MCF 10A (cell line): Measurements from ENCODE around the gene PSMD7. TPM values are rescaled to one million over a fixed set of nuclear protein-coding genes. Genes with fewer than 3 reads are reported as not detected.

ENCODE experiments used
- BruUV-seq: library from RNA; stranded (reverse); fragments of 400-500 nt; replicated peaks from 2 replicates; lab custom pipeline; 2021; lab: Mats Ljungman, UMichigan
- CTCF ChIA-PET: fragments of 300-600 bp; sonication (Branson Sonifier 250); formaldehyde crosslinking; extraction: SDS; loops from one replicate; lab custom pipeline; 2021; ENCODE audit warnings: antibody characterized with exemption, inconsistent platforms; lab: Yijun Ruan, JAX
- POLR2A ChIA-PET: fragments of 300-600, 350-650 bp; sonication (Branson Sonifier 250); formaldehyde crosslinking; extraction: SDS; loops from one replicate; lab custom pipeline; 2020; ENCODE audit warnings: antibody characterized with exemption, inconsistent platforms; lab: Yijun Ruan, JAX
- DNase-seq: peaks from one replicate; pipeline ENCODE4 v3.0.0-alpha.2; 2018; ENCODE audit not compliant: unreplicated experiment
- H3K27ac Mint-ChIP-seq: one replicate; pipeline ENCODE4 v1.8.0; 2022; ENCODE audit warnings: mild to moderate bottlenecking, low read depth, mixed read lengths; ENCODE audit not compliant: unreplicated experiment
- H3K27me3 Mint-ChIP-seq: one replicate; pipeline ENCODE4 v1.8.0; 2022; ENCODE audit warnings: mixed read lengths; ENCODE audit not compliant: insufficient read depth, unreplicated experiment
- H3K36me3 Mint-ChIP-seq: one replicate; pipeline ENCODE4 v1.8.0; 2022; ENCODE audit warnings: mild to moderate bottlenecking, moderate library complexity, mixed read lengths; ENCODE audit not compliant: insufficient read depth, unreplicated experiment
- H3K4me1 Mint-ChIP-seq: one replicate; pipeline ENCODE4 v1.8.0; 2022; ENCODE audit warnings: mixed read lengths; ENCODE audit not compliant: insufficient read depth, unreplicated experiment
- H3K4me3 Mint-ChIP-seq: one replicate; pipeline ENCODE4 v1.8.0; 2022; ENCODE audit warnings: mild to moderate bottlenecking, moderate library complexity, mixed read lengths; ENCODE audit not compliant: unreplicated experiment
- H3K9me3 Mint-ChIP-seq: one replicate; pipeline ENCODE4 v1.8.0; 2022; ENCODE audit warnings: mixed read lengths; ENCODE audit not compliant: unreplicated experiment
- CTCF ChIP-seq: fragments of 200-600 bp; IDR thresholded peaks from one replicate; pipeline ENCODE4 v1.8.0; 2022; ENCODE audit warnings: antibody characterized with exemption, mild to moderate bottlenecking; ENCODE audit not compliant: unreplicated experiment
- intact Hi-C: fragments of 100-400 bp; cut with micrococcal nuclease; formaldehyde crosslinking; loops from 2 replicates; pipeline ENCODE4 v1.14.1; 2022
- total RNA-seq: library from RNA; stranded (reverse); gene quantifications from 2 replicates; pipeline ENCODE4 v1.2.3, GENCODE V29; 2022

The PSMD7 gene
- total RNA-seq, 1 experiment from 2014 or later: 141 TPM

GRCh38 chr16:74268372-74268782 is 28.2 kb upstream of the PSMD7 start:
- H3K4me3 Mint-ChIP-seq: no peak overlapping the region
- TF ChIP-seq CTCF: no peak

GRCh38 chr16:74271872-74272271 is 24.7 kb upstream of the PSMD7 start:
- TF ChIP-seq CTCF: no peak
- intact Hi-C loops: loop anchor here (10.0 kb wide), 1 partner anchor 317 kb away; no protein-coding TSS in a partner anchor
- no peak overlapping the region for H3K4me3 Mint-ChIP-seq
- H3K9me3 Mint-ChIP-seq: no peaks in the 10 kb centered on the region
- CTCF ChIA-PET: interaction anchor here (0.7 to 7.2 kb wide), 7 partner anchors 33 to 323 kb away, joined by 3 to 48 read pairs (median 5); no protein-coding TSS in a partner anchor
- H3K36me3 Mint-ChIP-seq: no peaks in the 10 kb centered on the region
- H3K27ac Mint-ChIP-seq: no peak overlapping the region
- H3K4me1 Mint-ChIP-seq: no peaks in the 10 kb centered on the region
- POLR2A ChIA-PET: no interaction called here
- peaks cover 79% of the 10 kb centered on the region for H3K27me3 Mint-ChIP-seq
- no peak for DNase-seq
- no TSS peak for BruUV-seq

More at GRCh38 chr16:74268372-74268782, 28.2 kb upstream of the PSMD7 start:
- Mint-ChIP-seq H3K4me1 (no peaks in the 10 kb centered on the region), H3K36me3 (no peaks in the 10 kb centered on the region), H3K9me3 (no peaks in the 10 kb centered on the region), H3K27ac (no peak overlapping the region), H3K27me3 (peaks cover 84% of the 10 kb centered on the region)
- BruUV-seq: no TSS peak
- intact Hi-C loops: no loop called here
- no peak for DNase-seq
- POLR2A ChIA-PET: interaction anchor here (0.5 to 1.3 kb wide), 3 partner anchors 26 to 1399 kb away, joined by 3 to 4 read pairs (median 3); no protein-coding TSS in a partner anchor
- CTCF ChIA-PET: no interaction called here

- Mint-ChIP-seq H3K4me3 (no peak overlapping the region), H3K27ac (no peak overlapping the region), H3K9me3 (no peaks in the 10 kb centered on the region), H3K36me3 (peaks cover 6% of the 10 kb centered on the region), H3K27me3 (peaks cover 53% of the 10 kb centered on the region), H3K4me1 (no peaks in the 10 kb centered on the region)
- intact Hi-C loops: loop anchor here (1.0 to 10.0 kb wide), 4 partner anchors 211 to 708 kb away; no protein-coding TSS in a partner anchor
- POLR2A ChIA-PET: interaction anchor here (0.7 to 2.1 kb wide), 7 partner anchors 12 to 1207 kb away, joined by 3 to 6 read pairs (median 4); no protein-coding TSS in a partner anchor
- CTCF ChIA-PET: interaction anchor here (0.6 to 7.2 kb wide), 39 partner anchors 9 to 1470 kb away, joined by 3 to 48 read pairs (median 4); no protein-coding TSS in a partner anchor
- peak; percentile 59 for TF ChIP-seq CTCF
- peak; percentile 24 for DNase-seq
- no TSS peak for BruUV-seq
Observed at GRCh38 chr16:74275031-74275636, 21.5 kb upstream of the PSMD7 start.

GRCh38 chr16:74275711-74276110 is 20.9 kb upstream of the PSMD7 start:
- Mint-ChIP-seq H3K27ac (no peak overlapping the region), H3K9me3 (no peaks in the 10 kb centered on the region), H3K4me1 (no peaks in the 10 kb centered on the region), H3K27me3 (peaks cover 47% of the 10 kb centered on the region), H3K36me3 (peaks cover 6% of the 10 kb centered on the region), H3K4me3 (no peak overlapping the region)
- BruUV-seq: no TSS peak
- POLR2A ChIA-PET: interaction anchor here (0.7 to 2.1 kb wide), 7 partner anchors 11 to 1207 kb away, joined by 3 to 6 read pairs (median 4); no protein-coding TSS in a partner anchor
- CTCF ChIA-PET: interaction anchor here (0.6 to 7.2 kb wide), 39 partner anchors 10 to 1470 kb away, joined by 3 to 48 read pairs (median 4); no protein-coding TSS in a partner anchor
- intact Hi-C loops: loop anchor here (1.0 to 10.0 kb wide), 4 partner anchors 211 to 708 kb away; no protein-coding TSS in a partner anchor
- no peak for TF ChIP-seq CTCF
- no peak for DNase-seq
